ENCODE data around the gene TUG1.

Gene TUG1

DNA sequence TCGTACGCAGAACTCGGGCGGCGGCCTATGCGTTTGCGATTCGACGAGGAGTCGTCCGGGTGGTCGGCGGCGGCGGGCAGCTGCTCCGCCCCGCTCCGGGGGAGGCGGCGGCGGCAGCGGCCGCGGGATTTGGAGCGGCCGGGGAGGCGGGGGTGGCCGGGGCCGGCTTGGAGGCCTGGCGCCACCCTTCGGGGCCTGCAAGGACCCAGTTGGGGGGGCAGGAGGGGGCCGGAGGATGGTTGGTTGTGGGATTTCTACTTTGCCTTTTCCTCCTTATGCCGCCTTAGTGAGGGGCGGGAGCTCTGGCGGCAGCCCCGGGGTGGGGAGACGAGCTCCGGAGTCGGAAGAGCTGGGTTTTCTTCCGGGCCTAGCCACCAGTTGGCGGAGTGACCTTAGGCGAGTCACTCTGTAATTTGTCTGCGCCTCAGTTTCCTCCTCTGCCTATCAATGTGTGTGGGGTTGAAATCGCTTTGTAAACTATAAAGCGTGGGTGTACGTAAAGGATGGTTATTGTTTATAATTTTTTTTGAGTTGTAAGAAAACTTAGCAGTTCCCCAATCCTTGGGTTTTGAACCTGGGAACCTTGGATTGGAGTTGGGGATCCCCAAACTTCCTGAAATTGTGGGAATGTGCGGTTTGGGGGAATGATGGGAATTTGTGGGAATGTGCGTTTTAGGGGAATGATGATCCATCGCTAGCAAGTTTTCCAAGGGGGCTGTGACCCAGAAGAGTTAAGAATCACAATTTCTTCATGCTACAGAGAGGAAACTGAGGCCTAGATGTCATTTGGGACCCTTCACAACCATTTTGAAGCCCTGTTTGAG, 679 bp downstream of the TUG1 start:
- H3K36me3 ChIP-seq (ENCODE audit: insufficient read depth, low read length): peaks cover 46% of the 10 kb centered on the region

DNA sequence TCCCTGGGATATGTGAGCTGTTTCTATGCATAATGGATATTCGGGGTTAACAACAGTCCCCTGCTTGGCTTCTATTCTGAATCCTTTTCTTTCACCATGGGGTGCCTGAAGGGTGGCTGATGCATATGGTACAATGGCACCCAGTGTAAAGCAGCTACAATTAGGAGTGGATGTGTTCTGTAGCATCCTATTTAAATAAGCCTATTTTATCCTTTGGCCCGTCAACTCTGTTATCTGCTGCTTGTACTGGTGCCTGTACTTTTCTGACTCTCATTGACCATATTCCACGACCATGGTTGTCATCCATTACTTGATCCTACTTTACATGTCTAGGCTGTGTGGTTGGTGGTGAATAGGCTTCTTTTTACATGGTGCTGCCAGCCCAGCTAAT, 1.3 kb downstream of the TUG1 start:
- Histone ChIP-seq H3K4me3 (ENCODE audit: low read depth in 1 of 2, low read length in 2 of 2) (peak overlapping the region; percentile 50 to 61), H3K4me1 (ENCODE audit: insufficient read depth, low read length) (peaks cover 53% of the 10 kb centered on the region), H4K20me1 (ENCODE audit: insufficient read depth, low read length) (peaks cover 18% of the 10 kb centered on the region; the same call in 1 of the 2 replicates), H3K4me2 (ENCODE audit: insufficient read depth, low read length) (peak overlapping the region; percentile 86), H3K27me3 (ENCODE audit: insufficient read depth, low read length, poor library complexity) (no peaks in the 10 kb centered on the region), H2AFZ (ENCODE audit: low read depth, low read length) (no peak overlapping the region), H3K36me3 (ENCODE audit: insufficient read depth, low read length) (peaks cover 52% of the 10 kb centered on the region), H3K9me3 (ENCODE audit: insufficient read depth, low read length, severe bottlenecking) (peaks cover 8% of the 10 kb centered on the region), H3K27ac (ENCODE audit: low read length) (peak overlapping the region; percentile 79; the same call in 1 of the 2 replicates), H3K9ac (ENCODE audit: low read depth, low read length) (peak overlapping the region; percentile 83), H3K79me2 (ENCODE audit: insufficient read depth, low read length) (peaks cover 92% of the 10 kb centered on the region)
- TF ChIP-seq EZH2 (IDR thresholded peaks at IDR 0.05; ENCODE audit: borderline replicate concordance, low read depth, low read length, severe bottlenecking): no peak
- TF ChIP-seq, protein P1, sequence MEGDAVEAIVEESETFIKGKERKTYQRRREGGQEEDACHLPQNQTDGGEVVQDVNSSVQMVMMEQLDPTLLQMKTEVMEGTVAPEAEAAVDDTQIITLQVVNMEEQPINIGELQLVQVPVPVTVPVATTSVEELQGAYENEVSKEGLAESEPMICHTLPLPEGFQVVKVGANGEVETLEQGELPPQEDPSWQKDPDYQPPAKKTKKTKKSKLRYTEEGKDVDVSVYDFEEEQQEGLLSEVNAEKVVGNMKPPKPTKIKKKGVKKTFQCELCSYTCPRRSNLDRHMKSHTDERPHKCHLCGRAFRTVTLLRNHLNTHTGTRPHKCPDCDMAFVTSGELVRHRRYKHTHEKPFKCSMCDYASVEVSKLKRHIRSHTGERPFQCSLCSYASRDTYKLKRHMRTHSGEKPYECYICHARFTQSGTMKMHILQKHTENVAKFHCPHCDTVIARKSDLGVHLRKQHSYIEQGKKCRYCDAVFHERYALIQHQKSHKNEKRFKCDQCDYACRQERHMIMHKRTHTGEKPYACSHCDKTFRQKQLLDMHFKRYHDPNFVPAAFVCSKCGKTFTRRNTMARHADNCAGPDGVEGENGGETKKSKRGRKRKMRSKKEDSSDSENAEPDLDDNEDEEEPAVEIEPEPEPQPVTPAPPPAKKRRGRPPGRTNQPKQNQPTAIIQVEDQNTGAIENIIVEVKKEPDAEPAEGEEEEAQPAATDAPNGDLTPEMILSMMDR (IDR thresholded peaks at IDR 0.05; ENCODE audit: borderline replicate concordance, extremely low read depth, low read length, poor library complexity, severe bottlenecking): no peak
- DNase-seq (no peak), ATAC-seq (ENCODE audit: insufficient read depth, low read depth) (no peak)

More for the DNA sequence above, 679 bp downstream of the TUG1 start:
- peaks cover 92% of the 10 kb centered on the region for H3K79me2 ChIP-seq (ENCODE audit: insufficient read depth, low read length)
- H3K4me1 ChIP-seq (ENCODE audit: insufficient read depth, low read length): peaks cover 59% of the 10 kb centered on the region
- H3K4me3 ChIP-seq (ENCODE audit: low read depth in 1 of 2, low read length in 2 of 2): peak overlapping the region; percentile 50 to 61
- H4K20me1 ChIP-seq (ENCODE audit: insufficient read depth, low read length): peaks cover 16% of the 10 kb centered on the region; the same call in 1 of the 2 replicates
- H3K27ac ChIP-seq (ENCODE audit: low read length): peak overlapping the region; percentile 79
- peaks cover 8% of the 10 kb centered on the region for H3K9me3 ChIP-seq (ENCODE audit: insufficient read depth, low read length, severe bottlenecking)
- peak overlapping the region; percentile 80 for H2AFZ ChIP-seq (ENCODE audit: low read depth, low read length)
- H3K9ac ChIP-seq (ENCODE audit: low read depth, low read length): peak overlapping the region; percentile 83
- peak overlapping the region; percentile 86 for H3K4me2 ChIP-seq (ENCODE audit: insufficient read depth, low read length)
- TF ChIP-seq, protein P1 (IDR thresholded peaks at IDR 0.05; ENCODE audit: borderline replicate concordance, extremely low read depth, low read length, poor library complexity, severe bottlenecking): peak; percentile 7
- no peak for TF ChIP-seq EZH2 (IDR thresholded peaks at IDR 0.05; ENCODE audit: borderline replicate concordance, low read depth, low read length, severe bottlenecking)
- peak; percentile 23 for ATAC-seq (ENCODE audit: insufficient read depth, low read depth)
- H3K27me3 ChIP-seq (ENCODE audit: insufficient read depth, low read length, poor library complexity): no peaks in the 10 kb centered on the region
- DNase-seq: peak; percentile 54

- Histone ChIP-seq H3K4me2 (ENCODE audit: insufficient read depth, low read length) (no peak overlapping the region), H3K36me3 (ENCODE audit: insufficient read depth, low read length) (peaks cover 23% of the 10 kb centered on the region), H3K4me3 (ENCODE audit: low read depth in 1 of 2, low read length in 2 of 2) (no peak overlapping the region), H3K4me1 (ENCODE audit: insufficient read depth, low read length) (no peaks in the 10 kb centered on the region), H3K27ac (ENCODE audit: low read length) (no peak overlapping the region), H3K9me3 (ENCODE audit: insufficient read depth, low read length, severe bottlenecking) (no peaks in the 10 kb centered on the region), H3K27me3 (ENCODE audit: insufficient read depth, low read length, poor library complexity) (no peaks in the 10 kb centered on the region), H3K9ac (ENCODE audit: low read depth, low read length) (no peak overlapping the region), H2AFZ (ENCODE audit: low read depth, low read length) (no peak overlapping the region), H4K20me1 (ENCODE audit: insufficient read depth, low read length) (peaks cover 25% of the 10 kb centered on the region; the same call in 1 of the 2 replicates), H3K79me2 (ENCODE audit: insufficient read depth, low read length) (peaks cover 23% of the 10 kb centered on the region; the same call in 1 of the 2 replicates)
- DNase-seq: no peak
- ATAC-seq (ENCODE audit: insufficient read depth, low read depth): no peak
- no peak for TF ChIP-seq EZH2 (IDR thresholded peaks at IDR 0.05; ENCODE audit: borderline replicate concordance, low read depth, low read length, severe bottlenecking)
- TF ChIP-seq, protein P1 (IDR thresholded peaks at IDR 0.05; ENCODE audit: borderline replicate concordance, extremely low read depth, low read length, poor library complexity, severe bottlenecking): no peak
These were observed 9.4 kb downstream of the TUG1 start for GRCh38 chr22:30978304-30978962.
